PC-9 (cell line): ENCODE measurements around the gene GPRIN1. TPM values are rescaled to one million over a fixed set of nuclear protein-coding genes. Genes with fewer than 3 reads are reported as not detected.
A peak's percentile ranks its signal among the peaks of the same experiment; 100 is the strongest.

Experiments
- BruUV-seq: library from RNA; stranded (reverse); fragments of 400-500 nt; replicated peaks from 2 replicates; lab custom pipeline; 2021; lab: Mats Ljungman, UMichigan
- CTCF ChIA-PET: fragments of 300-600 bp; sonication (Branson Sonifier 250); formaldehyde crosslinking; loops from one replicate; lab custom pipeline; 2022; ENCODE audit warnings: antibody characterized with exemption; lab: Charles Lee
- POLR2A ChIA-PET: fragments of 300-600 bp; sonication (Branson Sonifier 250); formaldehyde crosslinking; loops from one replicate; lab custom pipeline; 2022; ENCODE audit warnings: antibody characterized with exemption; ENCODE audit not compliant: unreplicated experiment; lab: Charles Lee
- DNase-seq, 2 experiments: peaks; one replicate each; pipeline versions ENCODE4 v3.0.0 to v3.0.0-alpha.2; 2015 to 2022; ENCODE audit warnings: mixed read lengths in 1 of 2
- H2AFZ ChIP-seq: fragments of 200-600 bp; sonication (generic); 2 replicates; pipeline ENCODE4 v1.8.1; 2017; ENCODE audit warnings: antibody characterized with exemption
- H3F3A ChIP-seq: fragments of 200-600 bp; sonication (generic); 2 replicates; pipeline ENCODE4 v1.8.1; 2017; ENCODE audit warnings: antibody characterized with exemption, mild to moderate bottlenecking, low read depth; ENCODE audit not compliant: insufficient read depth
- H3K27ac ChIP-seq: fragments of 200-600 bp; sonication (generic); 2 replicates; pipeline ENCODE4 v1.6.1; 2016; ENCODE audit warnings: mixed run types
- H3K27me3 ChIP-seq: fragments of 200-600 bp; sonication (generic); 2 replicates; pipeline ENCODE4 v1.6.1; 2016; ENCODE audit warnings: low read depth, mixed run types; ENCODE audit not compliant: insufficient read depth
- H3K36me3 ChIP-seq: fragments of 200-600 bp; sonication (generic); 2 replicates; pipeline ENCODE4 v1.6.1; 2016; ENCODE audit warnings: low read depth, mixed run types
- H3K4me1 ChIP-seq: fragments of 200-600 bp; sonication (generic); replicated peaks from 2 replicates; pipeline ENCODE4 v1.6.1; 2016; ENCODE audit warnings: mixed run types; ENCODE audit not compliant: insufficient read depth
- H3K4me2 ChIP-seq: fragments of 200-600 bp; sonication (generic); 2 replicates; pipeline ENCODE4 v1.6.1; 2017; ENCODE audit warnings: mixed run types
- H3K4me3 ChIP-seq: fragments of 200-600 bp; sonication (generic); 2 replicates; pipeline ENCODE4 v1.6.1; 2016; ENCODE audit warnings: mixed run types
- H3K79me2 ChIP-seq: fragments of 200-600 bp; sonication (generic); 2 replicates; pipeline ENCODE4 v1.6.1; 2017; ENCODE audit warnings: low read depth, mixed run types
- H3K9me2 ChIP-seq: fragments of 200-600 bp; sonication (generic); 2 replicates; pipeline ENCODE4 v1.8.1; 2017; ENCODE audit warnings: mild to moderate bottlenecking; ENCODE audit not compliant: insufficient read depth
- H3K9me3 ChIP-seq: fragments of 200-600 bp; sonication (generic); 2 replicates; pipeline ENCODE4 v1.8.1; 2016; ENCODE audit warnings: low read depth; ENCODE audit not compliant: insufficient read depth
- H4K20me1 ChIP-seq: fragments of 200-600 bp; sonication (generic); 2 replicates; pipeline ENCODE4 v1.8.1; 2017; ENCODE audit not compliant: insufficient read depth
- CTCF ChIP-seq: fragments of 200-600 bp; sonication (generic); conservative IDR thresholded peaks from 2 replicates; pipeline ENCODE4 v1.6.1; 2017; ENCODE audit warnings: mixed run types, antibody characterized with exemption, mild to moderate bottlenecking, moderate library complexity
- EZH2 ChIP-seq: fragments of 200-600 bp; sonication (generic); IDR thresholded peaks from 2 replicates; pipeline ENCODE4 v1.8.0; 2017; ENCODE audit warnings: antibody characterized with exemption, low read depth
- intact Hi-C: fragments of 100-400 bp; cut with micrococcal nuclease; formaldehyde crosslinking; loops from one replicate; pipeline ENCODE4 v1.10.0; 2022; ENCODE audit not compliant: unreplicated experiment
- total RNA-seq: library from RNA; stranded (reverse); gene quantifications from 2 replicates; pipeline ENCODE4 v1.2.3, GENCODE V29; 2021

GPRIN1 gene
- total RNA-seq, 1 experiment from 2014 or later, result 7.2 TPM

GRCh38 chr5:176610435-176610773 is 448 bp upstream of the GPRIN1 start:
- no peaks in the 10 kb centered on the region for H3K9me3 ChIP-seq
- no peak for DNase-seq
- peak overlapping the region; percentile 78 for H3K4me2 ChIP-seq
- H3K4me1 ChIP-seq, result peaks cover 22% of the 10 kb centered on the region; the same call in 1 of the 2 replicates
- no peaks in the 10 kb centered on the region for H3K9me2 ChIP-seq
- H3F3A ChIP-seq, result peaks cover 18% of the 10 kb centered on the region
- H3K79me2 ChIP-seq, result no peaks in the 10 kb centered on the region
- BruUV-seq, result no TSS peak
- H3K27ac ChIP-seq, result no peak overlapping the region
- ChIA-PET POLR2A (no interaction called here), CTCF (no interaction called here)
- no peak for TF ChIP-seq EZH2
- 0 out of 2 replicates have a peak, but pooled peaks have one; percentile 0 for TF ChIP-seq CTCF
- no peaks in the 10 kb centered on the region for H3K27me3 ChIP-seq
- H4K20me1 ChIP-seq, result peaks cover 4% of the 10 kb centered on the region; the same call in 1 of the 2 replicates
- intact Hi-C loops, result no loop called here
- no peaks in the 10 kb centered on the region for H3K36me3 ChIP-seq
- peak overlapping the region; percentile 71 for H3K4me3 ChIP-seq
- H2AFZ ChIP-seq, result peak overlapping the region; percentile 82

- no peak for DNase-seq
- CTCF ChIA-PET, result interaction anchor here (0.5 kb wide), 1 partner anchor 52 kb away, joined by 4 read pairs; no protein-coding TSS in a partner anchor
- Histone ChIP-seq H3K27ac (no peak overlapping the region), H3K36me3 (no peaks in the 10 kb centered on the region), H3K4me3 (peak overlapping the region; percentile 71; the same call in 1 of the 2 replicates), H4K20me1 (peaks cover 4% of the 10 kb centered on the region; the same call in 1 of the 2 replicates), H2AFZ (no peak overlapping the region), H3K79me2 (no peaks in the 10 kb centered on the region), H3K4me1 (peaks cover 12% of the 10 kb centered on the region; the same call in 1 of the 2 replicates), H3F3A (peaks cover 18% of the 10 kb centered on the region), H3K9me2 (no peaks in the 10 kb centered on the region), H3K4me2 (peak overlapping the region; percentile 75), H3K27me3 (no peaks in the 10 kb centered on the region), H3K9me3 (no peaks in the 10 kb centered on the region)
- no TSS peak for BruUV-seq
- POLR2A ChIA-PET, result no interaction called here
- intact Hi-C loops, result loop anchor here (1.0 kb wide), 1 partner anchor 38 kb away; the partner anchor contains the start of gene TSPAN17
- TF ChIP-seq CTCF (no peak), EZH2 (no peak)
These were observed 826 bp downstream of the GPRIN1 start for GRCh38 chr5:176608937-176609723.

- Histone ChIP-seq H3K36me3 (no peaks in the 10 kb centered on the region), H3K4me2 (no peak overlapping the region), H3K27me3 (no peaks in the 10 kb centered on the region), H3F3A (peaks cover 17% of the 10 kb centered on the region), H3K9me2 (no peaks in the 10 kb centered on the region), H3K9me3 (no peaks in the 10 kb centered on the region), H4K20me1 (peaks cover 4% of the 10 kb centered on the region; the same call in 1 of the 2 replicates), H3K27ac (no peak overlapping the region), H2AFZ (no peak overlapping the region), H3K4me1 (0 out of 2 replicates have a peak, but pooled peaks cover 4% of the 10 kb centered on the region), H3K4me3 (no peak overlapping the region), H3K79me2 (no peaks in the 10 kb centered on the region)
- CTCF ChIA-PET, result no interaction called here
- intact Hi-C loops, result no loop called here
- no TSS peak for BruUV-seq
- DNase-seq, result no peak
- no peak for TF ChIP-seq EZH2
- POLR2A ChIA-PET, result interaction anchor here (0.5 kb wide), 1 partner anchor 256 kb away, joined by 19 read pairs; no protein-coding TSS in a partner anchor
These were observed 1.7 kb downstream of the GPRIN1 start for GRCh38 chr5:176608142-176608705.
